Fibroblast of lung (primary cell): Measurements from ENCODE around the gene ADRA2C. TPM values are rescaled to one million over a fixed set of nuclear protein-coding genes. Genes with fewer than 3 reads are reported as not detected.

ENCODE experiments used
- DNase-seq, 2 donors: peaks; one replicate each; pipeline versions ENCODE4 v3.0.0 to v3.0.0-alpha.2; 2010; ENCODE audit warnings: low read depth in 2 of 2
- H2AFZ ChIP-seq: 2 replicates; pipeline ENCODE4 v1.5.1; 2012; ENCODE audit warnings: low read length, control low read depth, inconsistent platforms
- H3K27ac ChIP-seq: 2 replicates; pipeline ENCODE4 v1.5.1; 2011; ENCODE audit warnings: low read length, control low read depth; ENCODE audit not compliant: insufficient read depth
- H3K27me3 ChIP-seq: 2 replicates; pipeline ENCODE4 v1.5.1; 2011; ENCODE audit warnings: mild to moderate bottlenecking, low read length; ENCODE audit not compliant: control insufficient read depth, insufficient read depth
- H3K36me3 ChIP-seq: 2 replicates; pipeline ENCODE4 v1.5.1; 2011; ENCODE audit warnings: low read length; ENCODE audit not compliant: control insufficient read depth, insufficient read depth
- H3K4me1 ChIP-seq: 2 replicates; pipeline ENCODE4 v1.5.1; 2011; ENCODE audit warnings: low read length; ENCODE audit not compliant: control insufficient read depth, insufficient read depth; ENCODE audit errors: extremely low read depth
- H3K4me2 ChIP-seq: 2 replicates; pipeline ENCODE4 v1.5.1; 2011; ENCODE audit warnings: low read length, control low read depth; ENCODE audit not compliant: insufficient read depth; ENCODE audit errors: extremely low read depth
- H3K4me3 ChIP-seq, 4 experiments: fragments of 200-600 bp in 1 of 4; sonication (generic) in 1 of 4; replicated peaks in 1 of 4; 2 replicates each; pipeline ENCODE4 v1.5.1; 2011 to 2016; ENCODE audit warnings: low read length in 4 of 4, low read depth in 3 of 4, mild to moderate bottlenecking in 3 of 4, control low read depth in 2 of 4, inconsistent platforms in 1 of 4, mixed read lengths in 1 of 4; ENCODE audit not compliant: insufficient read depth in 1 of 4; ENCODE audit errors: control extremely low read depth in 1 of 4
- H3K79me2 ChIP-seq: 2 replicates; pipeline ENCODE4 v1.5.1; 2012; ENCODE audit warnings: mild to moderate bottlenecking, low read length, inconsistent platforms; ENCODE audit not compliant: control insufficient read depth, insufficient read depth
- H3K9ac ChIP-seq: 2 replicates; pipeline ENCODE4 v1.5.1; 2011; ENCODE audit warnings: mild to moderate bottlenecking, low read length, control low read depth; ENCODE audit not compliant: insufficient read depth
- H3K9me3 ChIP-seq: 2 replicates; pipeline ENCODE4 v1.5.1; 2012; ENCODE audit warnings: low read depth, low read length; ENCODE audit not compliant: control insufficient read depth, insufficient read depth
- H4K20me1 ChIP-seq: 2 replicates; pipeline ENCODE4 v1.5.1; 2011; ENCODE audit warnings: low read length; ENCODE audit not compliant: control insufficient read depth, insufficient read depth; ENCODE audit errors: extremely low read depth
- EZH2 ChIP-seq: IDR thresholded peaks from 2 replicates; pipeline ENCODE4 v1.5.1; 2012; ENCODE audit warnings: low read length, control low read depth, mild to moderate bottlenecking; ENCODE audit errors: missing control alignments
- polyA plus RNA-seq, 2 donors: library from polyadenylated mRNA; depleted of rRNA in 1 of 2; stranded (reverse) in 1 of 2; unstranded in 1 of 2; fragments of >200 nt; gene quantifications; 2 replicates each; pipeline ENCODE4 v1.2.1, GENCODE V29; 2011 to 2012; ENCODE audit warnings: missing spikeins in 1 of 2
- total RNA-seq: library from RNA; depleted of rRNA; stranded (reverse); fragments of >200 nt; gene quantifications from 2 replicates; pipeline ENCODE4 v1.2.1, GENCODE V29; 2014
- TF ChIP-seq, protein P1 (sequence below), 2 donors: IDR thresholded peaks in 1 of 2; conservative IDR thresholded peaks in 1 of 2; 1 replicate in 1 of 2; 2 replicates in 1 of 2; pipeline ENCODE4 v1.5.1; 2011 to 2012; ENCODE audit warnings: low read length in 2 of 2, control low read depth in 1 of 2, inconsistent platforms in 1 of 2, low read depth in 1 of 2, mild to moderate bottlenecking in 1 of 2

The ADRA2C gene
- total and polyA plus RNA-seq, 2 donors (not counting 1 experiment from before 2014, with no cell fraction given): 0.30 to 0.33 TPM

DNA sequence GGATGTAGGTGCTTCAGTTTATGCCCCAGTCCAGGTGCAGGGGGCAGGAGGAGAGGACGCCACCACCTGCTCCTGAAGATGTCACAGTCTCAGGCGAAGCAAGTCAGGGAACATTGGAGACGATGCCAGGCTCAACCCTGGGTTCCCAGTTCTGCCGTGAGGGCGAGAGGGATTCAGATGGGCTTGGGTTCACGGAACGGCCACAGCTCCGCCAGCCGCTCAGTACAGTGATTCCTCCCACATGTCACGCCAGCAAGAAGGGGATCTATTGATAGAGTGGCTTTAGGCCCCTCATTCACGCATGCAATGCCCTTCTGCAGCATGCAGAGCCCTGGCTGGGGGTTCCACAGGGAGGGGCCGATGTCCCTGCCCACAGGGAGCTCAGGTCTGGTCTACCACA lies 34.2 kb downstream of the ADRA2C start:
- Histone ChIP-seq H3K27ac (no peak overlapping the region), H3K4me2 (no peak overlapping the region), H3K9ac (no peak overlapping the region), H3K79me2 (no peaks in the 10 kb centered on the region), H4K20me1 (no peaks in the 10 kb centered on the region), H3K27me3 (no peaks in the 10 kb centered on the region), H3K4me1 (no peaks in the 10 kb centered on the region), H3K36me3 (no peaks in the 10 kb centered on the region), H3K9me3 (no peaks in the 10 kb centered on the region), H3K4me3 (no peak overlapping the region), H2AFZ (no peak overlapping the region)
- TF ChIP-seq, protein P1, sequence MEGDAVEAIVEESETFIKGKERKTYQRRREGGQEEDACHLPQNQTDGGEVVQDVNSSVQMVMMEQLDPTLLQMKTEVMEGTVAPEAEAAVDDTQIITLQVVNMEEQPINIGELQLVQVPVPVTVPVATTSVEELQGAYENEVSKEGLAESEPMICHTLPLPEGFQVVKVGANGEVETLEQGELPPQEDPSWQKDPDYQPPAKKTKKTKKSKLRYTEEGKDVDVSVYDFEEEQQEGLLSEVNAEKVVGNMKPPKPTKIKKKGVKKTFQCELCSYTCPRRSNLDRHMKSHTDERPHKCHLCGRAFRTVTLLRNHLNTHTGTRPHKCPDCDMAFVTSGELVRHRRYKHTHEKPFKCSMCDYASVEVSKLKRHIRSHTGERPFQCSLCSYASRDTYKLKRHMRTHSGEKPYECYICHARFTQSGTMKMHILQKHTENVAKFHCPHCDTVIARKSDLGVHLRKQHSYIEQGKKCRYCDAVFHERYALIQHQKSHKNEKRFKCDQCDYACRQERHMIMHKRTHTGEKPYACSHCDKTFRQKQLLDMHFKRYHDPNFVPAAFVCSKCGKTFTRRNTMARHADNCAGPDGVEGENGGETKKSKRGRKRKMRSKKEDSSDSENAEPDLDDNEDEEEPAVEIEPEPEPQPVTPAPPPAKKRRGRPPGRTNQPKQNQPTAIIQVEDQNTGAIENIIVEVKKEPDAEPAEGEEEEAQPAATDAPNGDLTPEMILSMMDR (conservative IDR thresholded peaks at IDR 0.05 in 1 of 2, IDR thresholded peaks at IDR 0.05 in 1 of 2; ENCODE audit: low read depth in 1 of 2, low read length in 2 of 2): no peak
- TF ChIP-seq EZH2: no peak
- DNase-seq: no peak

DNA sequence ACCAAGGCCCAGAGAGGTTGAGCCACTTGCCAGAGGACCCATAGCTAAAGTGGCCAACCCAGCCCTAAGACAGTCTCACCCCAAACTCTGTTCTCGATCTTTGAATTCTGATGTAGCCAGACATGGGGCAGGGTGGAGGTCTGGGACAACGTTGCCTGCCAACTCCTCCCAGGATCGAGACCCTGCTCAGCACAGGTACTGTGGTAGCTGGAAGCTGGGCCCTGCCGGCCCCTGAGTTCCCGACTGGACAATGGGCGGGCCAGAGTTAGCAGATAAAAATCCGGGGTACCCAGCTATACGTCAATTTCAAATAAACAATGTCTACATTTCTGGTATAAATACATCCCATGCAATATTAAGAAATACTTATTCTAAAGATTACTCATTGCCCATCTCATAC lies 35.3 kb downstream of the ADRA2C start:
- no peak for TF ChIP-seq EZH2
- TF ChIP-seq, protein P1 (conservative IDR thresholded peaks at IDR 0.05 in 1 of 2, IDR thresholded peaks at IDR 0.05 in 1 of 2; ENCODE audit: low read depth in 1 of 2, low read length in 2 of 2): no peak
- H3K4me1 ChIP-seq: no peaks in the 10 kb centered on the region
- no peaks in the 10 kb centered on the region for H3K27me3 ChIP-seq
- H2AFZ ChIP-seq: no peak overlapping the region
- DNase-seq: no peak
- H3K4me3 ChIP-seq: no peak overlapping the region
- H3K9ac ChIP-seq: no peak overlapping the region
- no peaks in the 10 kb centered on the region for H3K79me2 ChIP-seq
- H3K4me2 ChIP-seq: no peak overlapping the region
- no peaks in the 10 kb centered on the region for H3K36me3 ChIP-seq
- no peaks in the 10 kb centered on the region for H3K9me3 ChIP-seq
- no peaks in the 10 kb centered on the region for H4K20me1 ChIP-seq
- H3K27ac ChIP-seq: no peak overlapping the region

DNA sequence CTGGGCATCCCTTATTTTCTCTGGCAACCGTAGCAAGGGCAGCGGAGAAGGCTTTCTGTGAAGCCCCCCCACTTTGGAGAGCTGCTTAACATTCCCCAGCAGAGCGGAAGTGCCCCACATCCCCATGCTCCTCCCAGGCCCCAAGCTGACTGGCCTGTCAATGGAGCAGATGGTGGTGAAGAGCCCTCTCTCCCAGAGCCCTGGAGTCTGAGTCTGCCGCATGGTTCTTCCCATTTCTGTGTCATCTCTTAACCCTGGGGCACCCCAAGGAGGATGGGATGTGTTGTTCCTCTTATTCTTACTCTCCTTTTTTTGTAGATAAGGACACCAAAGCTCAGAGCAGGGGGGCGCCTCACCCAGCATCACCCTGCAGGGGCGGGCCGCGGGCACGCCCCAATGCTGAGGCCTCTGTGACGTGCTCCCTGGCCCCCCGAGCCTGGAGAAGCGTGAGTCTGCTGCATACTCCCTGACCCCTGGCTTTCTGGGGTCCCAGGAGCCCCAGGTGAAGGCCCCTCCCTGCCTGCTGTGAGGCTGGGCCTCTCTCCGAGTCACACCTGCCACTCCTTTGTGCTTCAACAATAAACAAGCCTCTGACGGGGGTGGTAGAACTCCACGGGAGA lies 35.9 kb downstream of the ADRA2C start:
- H3K9ac ChIP-seq: no peak overlapping the region
- no peaks in the 10 kb centered on the region for H3K79me2 ChIP-seq
- no peaks in the 10 kb centered on the region for H3K36me3 ChIP-seq
- H3K4me1 ChIP-seq: no peaks in the 10 kb centered on the region
- H3K27me3 ChIP-seq: no peaks in the 10 kb centered on the region
- no peak overlapping the region for H3K4me3 ChIP-seq
- no peaks in the 10 kb centered on the region for H3K9me3 ChIP-seq
- H4K20me1 ChIP-seq: no peaks in the 10 kb centered on the region
- no peak overlapping the region for H3K4me2 ChIP-seq
- TF ChIP-seq EZH2: no peak
- TF ChIP-seq, protein P1 (conservative IDR thresholded peaks at IDR 0.05 in 1 of 2, IDR thresholded peaks at IDR 0.05 in 1 of 2; ENCODE audit: low read depth in 1 of 2, low read length in 2 of 2): no peak
- H3K27ac ChIP-seq: no peak overlapping the region
- no peak for DNase-seq
- H2AFZ ChIP-seq: no peak overlapping the region
